Measurements from ENCODE around the gene PLAGL1.

The PLAGL1 gene

DNA sequence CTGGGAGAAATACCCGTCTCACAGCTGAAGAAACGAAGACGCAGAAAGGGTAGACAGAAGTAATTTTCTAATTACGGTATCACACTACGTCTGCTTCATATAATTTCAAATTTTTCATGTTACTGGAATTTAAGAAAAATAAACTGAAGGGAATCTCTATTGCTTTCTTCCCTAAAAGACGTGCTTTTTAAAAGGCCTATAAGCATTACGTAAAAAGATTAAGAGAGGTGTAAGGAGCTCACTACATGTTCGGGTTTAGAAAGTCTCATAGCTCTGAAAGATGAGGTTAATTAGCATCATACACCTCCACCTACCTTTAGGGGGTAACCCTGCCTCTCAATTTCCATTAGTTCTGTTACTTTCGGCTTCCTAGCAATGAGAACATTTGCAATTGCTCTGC lies 787 bp upstream of the PLAGL1 start:
- no peak for DNase-seq

- DNase-seq: no peak
Observed at GRCh38 chr6:144007478-144008119, 460 bp downstream of the PLAGL1 start.

- DNase-seq: no peak
Observed at GRCh38 chr6:144006736-144007477, 1.2 kb downstream of the PLAGL1 start.

- DNase-seq: no peak
Observed at GRCh38 chr6:143999406-143999805, 8.7 kb downstream of the PLAGL1 start.

- DNase-seq: no peak
Observed at GRCh38 chr6:143998686-143999085, 9.4 kb downstream of the PLAGL1 start.

- no peak for DNase-seq
Observed at GRCh38 chr6:143993965-143994646, 14.0 kb downstream of the PLAGL1 start.

DNA sequence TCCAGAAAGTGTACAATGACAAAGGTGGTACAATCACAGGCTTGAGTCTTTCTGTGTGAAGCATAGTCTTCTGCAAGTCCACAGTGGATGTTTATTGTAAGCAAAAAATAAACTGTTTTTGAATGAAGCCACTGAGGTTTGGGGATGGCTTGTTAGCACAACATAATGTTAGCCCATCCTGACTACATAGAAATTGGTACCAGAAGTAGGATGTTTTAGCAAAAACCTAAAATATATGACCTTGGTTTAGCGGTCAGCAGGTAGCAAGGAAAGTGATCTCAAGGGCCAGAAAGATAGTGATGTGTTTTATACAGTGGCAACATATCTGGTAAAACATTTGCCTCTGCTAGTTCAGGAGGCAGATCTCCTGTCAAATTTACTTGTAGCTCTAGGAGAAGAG lies 15.8 kb downstream of the PLAGL1 start:
- no peak for DNase-seq

DNA sequence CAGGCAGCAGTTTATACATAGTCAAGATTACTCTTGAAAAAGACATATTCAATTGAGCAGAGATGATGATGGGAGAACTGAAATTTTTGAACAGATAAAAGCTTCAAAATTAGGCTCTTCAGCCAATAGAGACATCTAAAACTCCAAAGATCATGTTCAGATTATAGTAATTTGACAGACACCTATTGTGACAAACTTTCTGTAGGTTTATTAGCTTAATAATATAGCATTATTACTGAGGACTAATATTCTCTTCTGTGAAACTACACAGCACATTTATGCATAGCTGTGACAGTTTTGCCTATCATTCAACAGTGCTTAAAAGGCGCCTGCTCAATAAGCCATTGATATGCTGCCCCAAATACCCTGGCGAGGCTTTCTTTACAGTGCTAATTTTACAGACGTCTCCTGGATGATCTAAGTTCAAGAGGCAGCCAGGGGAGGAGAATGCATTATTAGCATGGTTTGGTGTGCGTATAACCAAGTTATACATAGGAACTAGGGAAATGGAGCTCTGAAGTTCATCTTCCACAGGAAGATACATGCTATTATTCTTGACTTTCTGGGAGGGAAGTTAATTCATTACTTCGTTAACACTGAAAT lies 21.5 kb downstream of the PLAGL1 start:
- no peak for DNase-seq

GRCh38 chr6:143984666-143985065 lies 23.4 kb downstream of the PLAGL1 start:
- DNase-seq: no peak

GRCh38 chr6:143982968-143983367 lies 25.1 kb downstream of the PLAGL1 start:
- DNase-seq: no peak

DNA sequence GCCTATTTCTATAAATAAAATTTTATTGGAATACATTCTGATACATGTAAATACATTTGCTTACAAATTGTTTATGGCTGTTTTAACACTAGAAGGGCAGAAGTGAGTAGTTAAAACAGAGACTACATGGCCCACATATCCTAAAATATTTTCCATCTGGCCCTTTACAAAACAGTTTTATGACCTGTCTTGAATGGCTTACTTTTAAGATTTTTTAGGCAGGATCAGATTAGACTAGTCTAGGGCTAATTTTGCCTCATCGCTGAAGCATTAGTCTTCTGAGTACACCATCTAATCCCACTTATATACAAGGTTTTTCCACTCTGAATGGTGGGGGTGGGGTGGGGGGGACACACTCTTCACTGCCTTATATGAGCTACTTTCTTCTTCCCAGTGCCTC lies 27.1 kb downstream of the PLAGL1 start:
- no peak for DNase-seq

GRCh38 chr6:143976806-143977349 lies 31.2 kb downstream of the PLAGL1 start:
- DNase-seq: no peak

GRCh38 chr6:143974089-143974488 lies 34.0 kb downstream of the PLAGL1 start:
- DNase-seq: no peak

- no peak for DNase-seq
Observed at GRCh38 chr6:143973097-143973966, 34.7 kb downstream of the PLAGL1 start.

GRCh38 chr6:143971482-143972205 lies 36.4 kb downstream of the PLAGL1 start:
- DNase-seq: no peak

GRCh38 chr6:143970456-143971218 lies 37.4 kb downstream of the PLAGL1 start:
- no peak for DNase-seq

DNA sequence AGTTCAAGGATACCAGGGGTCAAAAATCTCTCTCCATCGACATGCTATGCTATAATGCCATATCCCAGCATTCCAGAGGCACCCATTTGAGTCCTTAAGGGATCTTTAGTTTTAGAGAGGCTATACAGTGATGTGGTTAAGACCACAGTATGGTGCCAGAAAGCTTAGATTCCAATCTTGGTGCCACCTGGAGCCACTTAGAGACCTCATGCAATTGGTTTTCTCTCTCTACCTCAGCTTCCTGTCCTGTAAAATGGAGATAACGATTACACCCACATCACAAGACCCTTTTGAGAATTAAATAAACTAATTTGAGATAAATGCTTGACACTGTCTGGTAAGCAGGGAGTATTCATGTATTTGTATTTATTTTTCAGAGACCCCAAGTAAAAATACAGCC lies 39.0 kb downstream of the PLAGL1 start:
- DNase-seq: no peak

GRCh38 chr6:143967706-143968376 lies 40.2 kb downstream of the PLAGL1 start:
- no peak for DNase-seq

- no peak for DNase-seq
Observed at GRCh38 chr6:143966312-143966711, 41.7 kb downstream of the PLAGL1 start.

DNA sequence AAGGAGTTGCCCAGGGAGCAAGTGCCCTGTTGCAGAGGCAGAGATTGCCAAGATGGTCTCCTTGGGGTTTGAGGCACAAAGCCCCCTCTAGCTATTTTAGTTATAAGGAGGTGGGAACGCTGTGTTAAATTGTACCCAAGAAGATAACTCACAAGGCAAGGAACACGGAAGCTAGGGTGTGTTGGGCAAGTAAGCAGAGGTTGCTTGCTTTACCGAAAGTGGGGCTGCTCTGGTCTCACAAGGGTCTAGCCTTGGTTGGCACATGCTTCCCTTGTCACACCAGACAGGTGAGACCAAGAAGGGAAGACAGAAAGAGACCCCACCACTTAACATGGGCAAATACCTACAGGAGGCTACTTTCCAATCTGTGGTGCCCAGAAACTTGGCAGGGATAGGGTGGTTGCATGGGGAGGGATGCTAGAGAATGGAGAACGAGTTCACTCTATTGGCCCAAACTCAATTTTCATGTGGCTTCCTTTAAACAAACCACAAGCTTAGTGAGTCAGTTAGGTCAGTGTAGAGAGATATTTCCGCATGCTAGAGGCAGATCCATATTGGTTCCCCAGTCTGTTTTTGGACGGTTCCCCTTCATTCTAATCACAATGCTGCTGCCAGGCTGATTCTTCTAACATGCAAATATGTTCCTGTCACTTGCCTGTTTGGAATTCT lies 42.4 kb downstream of the PLAGL1 start:
- no peak for DNase-seq

Measured in NCI-H1930 (cell line).